GM12878 (cell line): Measurements from ENCODE around the gene CETP. TPM values are rescaled to one million over a fixed set of nuclear protein-coding genes. Genes with fewer than 3 reads are reported as not detected.
A peak's percentile ranks its signal among the peaks of the same experiment; 100 is the strongest.
"Not testable (repeated sequence)": the region's sequence is repeated elsewhere in the genome, so short reads cannot be mapped to it uniquely, and the experiment has no call there.

Source experiments
- ATAC-seq: fragments of 200-7000 bp; cut with Tn5 transposase; 3 replicates; pipeline ENCODE4 v1.9.1; 2020; ENCODE audit warnings: mild to moderate bottlenecking, moderate library complexity
- BruUV-seq: library from RNA; stranded (reverse); fragments of 400-500 nt; replicated peaks from 2 replicates; lab custom pipeline; 2021; lab: Mats Ljungman, UMichigan
- CTCF ChIA-PET: fragments of 300-600 bp; sonication (Branson Sonifier 250); formaldehyde crosslinking; extraction: SDS; loops from one replicate; lab custom pipeline; 2021; ENCODE audit warnings: inconsistent platforms; lab: Yijun Ruan, JAX
- POLR2A ChIA-PET: fragments of 350-600 bp; formaldehyde crosslinking; extraction: SDS; loops from one replicate; lab custom pipeline; 2021; ENCODE audit warnings: inconsistent platforms; lab: Charles Lee
- RAD21 ChIA-PET: fragments of 300-600 bp; sonication (Branson Sonifier 250); formaldehyde crosslinking; loops from one replicate; lab custom pipeline; 2023; ENCODE audit warnings: antibody characterized with exemption; ENCODE audit not compliant: unreplicated experiment; lab: Charles Lee
- SMC1A ChIA-PET: fragments of 300-600 bp; sonication (Branson Sonifier 250); formaldehyde crosslinking; loops from one replicate; lab custom pipeline; 2023; ENCODE audit not compliant: unreplicated experiment, uncharacterized antibody; lab: Charles Lee
- DNase-seq: peaks from one replicate; pipeline ENCODE4 v3.0.0-alpha.2; 2011; ENCODE audit warnings: low read depth, low spot score
- FAIRE-seq: peaks from 3 replicates; lab custom pipeline; 2011; peaks lifted over from hg19 to GRCh38; lab: Jason Lieb, UNC
- H2AFZ ChIP-seq: 2 replicates; pipeline ENCODE4 v1.6.0; 2011; ENCODE audit warnings: low read depth, low read length, control low read depth; ENCODE audit not compliant: control insufficient read depth
- H3K27ac ChIP-seq: 2 replicates; pipeline ENCODE4 v1.5.1; 2011; ENCODE audit warnings: control low read depth; ENCODE audit not compliant: control insufficient read depth, insufficient read depth
- H3K27me3 ChIP-seq, 2 experiments: replicated peaks in 1 of 2; 2 replicates each; pipeline versions ENCODE4 v1.6.0 to v1.6.1; 2011; ENCODE audit warnings: low read length in 1 of 2; ENCODE audit not compliant: control insufficient read depth in 2 of 2, insufficient read depth in 2 of 2
- H3K36me3 ChIP-seq, 2 experiments: 2 replicates each; pipeline ENCODE4 v1.5.1; 2011; ENCODE audit warnings: low read length in 1 of 2; ENCODE audit not compliant: control insufficient read depth in 2 of 2, insufficient read depth in 2 of 2
- H3K4me1 ChIP-seq: 2 replicates; pipeline ENCODE4 v1.6.1; 2011; ENCODE audit warnings: mild to moderate bottlenecking, low read length, moderate library complexity, mixed read lengths; ENCODE audit not compliant: control insufficient read depth, insufficient read depth
- H3K4me2 ChIP-seq: 2 replicates; pipeline ENCODE4 v1.6.0; 2011; ENCODE audit warnings: control low read depth; ENCODE audit not compliant: control insufficient read depth, insufficient read depth
- H3K4me3 ChIP-seq: fragments of 200-600 bp; sonication (generic); 2 replicates; pipeline ENCODE4 v1.5.1; 2016
- H3K79me2 ChIP-seq: 2 replicates; pipeline ENCODE4 v1.6.0; 2011; ENCODE audit warnings: low read length; ENCODE audit not compliant: control insufficient read depth, insufficient read depth
- H3K9ac ChIP-seq: 2 replicates; pipeline ENCODE4 v1.8.0; 2011; ENCODE audit warnings: low read length, control low read depth, mixed read lengths; ENCODE audit not compliant: control insufficient read depth, insufficient read depth
- H3K9me3 ChIP-seq: replicated peaks from 3 replicates; pipeline ENCODE4 v1.5.1; 2011; ENCODE audit warnings: mild to moderate bottlenecking, low read length; ENCODE audit not compliant: control insufficient read depth, insufficient read depth
- H4K20me1 ChIP-seq: 2 replicates; pipeline ENCODE4 v1.6.0; 2011; ENCODE audit not compliant: control insufficient read depth, insufficient read depth
- DPF2 ChIP-seq: fragments of 450-650 bp; IDR thresholded peaks from 2 replicates; pipeline ENCODE4 v1.6.1; 2017; ENCODE audit warnings: mild to moderate bottlenecking
- RUNX3 ChIP-seq: IDR thresholded peaks from 2 replicates; pipeline ENCODE4 v1.6.1; 2012; ENCODE audit warnings: low read length, inconsistent platforms
- SPI1 ChIP-seq: IDR thresholded peaks from 2 replicates; pipeline ENCODE4 v1.6.1; 2011; ENCODE audit warnings: low read depth, mild to moderate bottlenecking, low read length, moderate library complexity, borderline replicate concordance; ENCODE audit not compliant: insufficient read depth
- WGBS: methylation state at CpG from one replicate; pipeline ENCODE4 v1.1.6; 2016; ENCODE audit warnings: low lambda C conversion rate; ENCODE audit not compliant: insufficient replicate concordance, insufficient coverage; ENCODE audit errors: missing lambda C conversion rate; 5-methylcytosine and 5-hydroxymethylcytosine counted together
- in situ Hi-C: fragments of 300-500 bp; cut with MboI; formaldehyde crosslinking; loops from 9 replicates; pipeline ENCODE4 v1.14.3; 2018; ENCODE audit warnings: mixed read lengths
- intact Hi-C: fragments of 100-400 bp; cut with micrococcal nuclease; formaldehyde crosslinking; loops from one replicate; pipeline ENCODE4 v1.14.2; 2022; ENCODE audit not compliant: unreplicated experiment
- polyA plus RNA-seq, 11 experiments: library from polyadenylated mRNA; depleted of rRNA in 4 of 11; unstranded in 6 of 11; stranded (reverse) in 5 of 11; fragments of >200 nt; fragmentation: Nextera tagmentation in 4 of 11; fragmentation: Illumina TruSeq in 1 of 11; extraction: Ambion mirVana in 4 of 11; extraction: Trizol in 1 of 11; gene quantifications; 1 replicate in 1 of 11; 2 replicates in 10 of 11; pipeline versions ENCODE4 v1.2.1 to v1.2.3, GENCODE V29; 2011 to 2016; ENCODE audit warnings: inconsistent platforms in 2 of 11, missing spikeins in 2 of 11, low read depth in 1 of 11
- total RNA-seq, 4 experiments: library from RNA; depleted of rRNA in 3 of 4; stranded (reverse); fragments of >200 nt in 3 of 4; fragmentation: Illumina TruSeq in 1 of 4; extraction: Trizol in 1 of 4; gene quantifications; 2 replicates each; pipeline versions ENCODE4 v1.2.1 to v1.2.3, GENCODE V29; 2013 to 2021
- TF ChIP-seq, protein P1 (sequence below): fragments of 450-650 bp; IDR thresholded peaks from 2 replicates; pipeline ENCODE4 v1.6.1; 2017; ENCODE audit warnings: mild to moderate bottlenecking, moderate library complexity

The CETP gene
- total and polyA plus RNA-seq, 10 of the 15 experiments (the other 5 are each of a cell fraction or from before 2014, with no cell fraction given): 1.2 to 6.4 (median 2.1) TPM

DNA sequence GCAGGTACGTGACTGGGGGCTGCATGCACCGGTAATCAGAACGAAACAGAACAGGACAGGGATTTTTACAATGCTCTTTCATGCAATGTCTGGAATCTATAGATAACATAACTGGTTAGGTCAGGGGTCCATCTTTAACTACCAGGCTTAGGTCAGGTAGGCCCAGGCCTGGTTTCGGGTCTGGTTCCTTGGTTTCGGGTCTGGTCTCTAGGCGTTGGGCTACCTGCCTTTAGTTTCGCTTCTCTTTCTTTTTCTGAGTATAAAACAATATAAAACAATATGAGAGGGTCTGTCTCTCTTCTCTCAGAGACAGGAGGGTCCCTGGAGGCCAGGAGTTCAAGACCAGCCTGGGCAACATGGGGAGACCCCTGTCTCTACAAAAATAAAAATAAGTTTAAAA is 12.1 kb downstream of the CETP start:
- not testable (repeated sequence) for H3K4me3 ChIP-seq, DNase-seq, H4K20me1 ChIP-seq, BruUV-seq, FAIRE-seq, H3K27ac ChIP-seq, H3K4me2 ChIP-seq, H3K79me2 ChIP-seq, H3K36me3 ChIP-seq, H2AFZ ChIP-seq, H3K27me3 ChIP-seq, H3K9me3 ChIP-seq, H3K9ac ChIP-seq
- intact Hi-C loops (loop anchor here (5.0 kb wide), 1 partner anchor 213 kb away; the partner anchor contains the start of genes PSME3IP1 and RSPRY1), in situ Hi-C loops (loop anchor here (5.0 kb wide), 1 partner anchor 68 kb away; no protein-coding TSS in a partner anchor)
- peak; percentile 18 for ATAC-seq
- ChIA-PET POLR2A (interaction anchor here (0.9 to 17.6 kb wide), 5 partner anchors 8 to 67 kb away, joined by 3 to 343 read pairs (median 5); partner anchors contain the start of gene NLRC5), CTCF (interaction anchor here (1.0 to 19.4 kb wide), 4 partner anchors 7 to 72 kb away, joined by 4 to 420 read pairs (median 288); partner anchors contain the start of genes CETP and NLRC5), RAD21 (interaction anchor here (1.1 to 22.4 kb wide), 5 partner anchors 9 to 71 kb away, joined by 3 to 473 read pairs (median 108); partner anchors contain the start of gene NLRC5), SMC1A (interaction anchor here (2.8 to 31.6 kb wide), 7 partner anchors 9 to 72 kb away, joined by 14 to 604 read pairs (median 46); partner anchors contain the start of genes CETP and NLRC5)
- 13% methylated on average over 7 of the region's 7 CpGs for WGBS
- peaks cover 47% of the 10 kb centered on the region for H3K4me1 ChIP-seq
- TF ChIP-seq SPI1 (peak; percentile 50; the same call in 1 of the 2 replicates), DPF2 (0 out of 2 replicates have a peak, but pooled peaks have one; percentile 43), RUNX3 (0 out of 2 replicates have a peak, but pooled peaks have one; percentile 27)
- TF ChIP-seq, protein P1, sequence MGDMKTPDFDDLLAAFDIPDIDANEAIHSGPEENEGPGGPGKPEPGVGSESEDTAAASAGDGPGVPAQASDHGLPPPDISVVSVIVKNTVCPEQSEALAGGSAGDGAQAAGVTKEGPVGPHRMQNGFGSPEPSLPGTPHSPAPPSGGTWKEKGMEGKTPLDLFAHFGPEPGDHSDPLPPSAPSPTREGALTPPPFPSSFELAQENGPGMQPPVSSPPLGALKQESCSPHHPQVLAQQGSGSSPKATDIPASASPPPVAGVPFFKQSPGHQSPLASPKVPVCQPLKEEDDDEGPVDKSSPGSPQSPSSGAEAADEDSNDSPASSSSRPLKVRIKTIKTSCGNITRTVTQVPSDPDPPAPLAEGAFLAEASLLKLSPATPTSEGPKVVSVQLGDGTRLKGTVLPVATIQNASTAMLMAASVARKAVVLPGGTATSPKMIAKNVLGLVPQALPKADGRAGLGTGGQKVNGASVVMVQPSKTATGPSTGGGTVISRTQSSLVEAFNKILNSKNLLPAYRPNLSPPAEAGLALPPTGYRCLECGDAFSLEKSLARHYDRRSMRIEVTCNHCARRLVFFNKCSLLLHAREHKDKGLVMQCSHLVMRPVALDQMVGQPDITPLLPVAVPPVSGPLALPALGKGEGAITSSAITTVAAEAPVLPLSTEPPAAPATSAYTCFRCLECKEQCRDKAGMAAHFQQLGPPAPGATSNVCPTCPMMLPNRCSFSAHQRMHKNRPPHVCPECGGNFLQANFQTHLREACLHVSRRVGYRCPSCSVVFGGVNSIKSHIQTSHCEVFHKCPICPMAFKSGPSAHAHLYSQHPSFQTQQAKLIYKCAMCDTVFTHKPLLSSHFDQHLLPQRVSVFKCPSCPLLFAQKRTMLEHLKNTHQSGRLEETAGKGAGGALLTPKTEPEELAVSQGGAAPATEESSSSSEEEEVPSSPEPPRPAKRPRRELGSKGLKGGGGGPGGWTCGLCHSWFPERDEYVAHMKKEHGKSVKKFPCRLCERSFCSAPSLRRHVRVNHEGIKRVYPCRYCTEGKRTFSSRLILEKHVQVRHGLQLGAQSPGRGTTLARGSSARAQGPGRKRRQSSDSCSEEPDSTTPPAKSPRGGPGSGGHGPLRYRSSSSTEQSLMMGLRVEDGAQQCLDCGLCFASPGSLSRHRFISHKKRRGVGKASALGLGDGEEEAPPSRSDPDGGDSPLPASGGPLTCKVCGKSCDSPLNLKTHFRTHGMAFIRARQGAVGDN: peak; percentile 62
